Activated T-cell treated with anti-CD3 and anti-CD28 coated beads for 1 hour (primary cell): ENCODE data around the gene PLCH2.

ENCODE experiments used
- DNase-seq: peaks from one replicate; pipeline ENCODE4 v3.0.0-alpha.2; 2020; ENCODE audit warnings: low read depth

The PLCH2 gene

GRCh38 chr1:2515763-2516080 lies 39.6 kb downstream of the PLCH2 start:
- no peak for DNase-seq

DNA sequence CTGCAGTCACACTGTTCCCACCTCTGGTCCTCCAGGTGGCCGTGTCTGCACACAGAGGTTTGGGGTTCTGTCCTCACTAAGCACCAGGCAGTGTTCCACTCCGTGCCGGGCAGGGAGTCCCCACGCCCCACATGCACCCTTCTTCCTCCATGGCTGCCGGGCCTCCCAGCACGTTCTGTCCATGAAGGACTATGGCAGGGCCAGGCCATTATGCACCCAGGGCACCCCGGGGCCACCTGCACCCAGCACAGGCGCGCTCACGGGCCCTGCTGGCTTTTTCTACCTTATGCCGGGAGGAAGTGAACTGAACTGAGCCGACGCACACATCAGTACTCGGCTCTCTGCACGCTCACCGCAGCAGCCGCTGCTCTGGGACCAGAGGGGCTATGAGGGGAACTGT lies 40.0 kb downstream of the PLCH2 start:
- no peak for DNase-seq

- no peak for DNase-seq
Measured at GRCh38 chr1:2516946-2517345, 40.9 kb downstream of the PLCH2 start.

- no peak for DNase-seq
Measured at GRCh38 chr1:2517966-2518365, 41.9 kb downstream of the PLCH2 start.

DNA sequence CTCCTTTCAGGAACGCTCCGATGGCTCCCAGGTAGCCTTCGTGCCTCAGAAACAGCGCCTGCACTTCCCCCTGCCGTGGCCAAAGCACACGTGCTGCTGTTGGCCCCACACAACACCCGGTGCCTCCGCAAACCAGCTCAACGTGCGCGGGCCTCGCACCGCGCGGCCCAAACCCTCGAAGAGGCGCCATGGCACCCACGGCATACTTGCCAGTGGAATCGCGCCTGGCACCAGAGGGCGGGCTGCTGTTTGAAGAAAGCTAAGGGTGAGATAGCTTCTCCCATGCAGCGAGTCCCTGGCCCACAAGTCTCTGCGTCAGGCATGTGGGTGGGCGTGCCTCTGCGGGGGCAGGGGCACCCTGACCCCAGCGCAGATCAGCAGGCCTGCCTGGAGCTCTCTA lies 42.4 kb downstream of the PLCH2 start:
- DNase-seq = no peak

DNA sequence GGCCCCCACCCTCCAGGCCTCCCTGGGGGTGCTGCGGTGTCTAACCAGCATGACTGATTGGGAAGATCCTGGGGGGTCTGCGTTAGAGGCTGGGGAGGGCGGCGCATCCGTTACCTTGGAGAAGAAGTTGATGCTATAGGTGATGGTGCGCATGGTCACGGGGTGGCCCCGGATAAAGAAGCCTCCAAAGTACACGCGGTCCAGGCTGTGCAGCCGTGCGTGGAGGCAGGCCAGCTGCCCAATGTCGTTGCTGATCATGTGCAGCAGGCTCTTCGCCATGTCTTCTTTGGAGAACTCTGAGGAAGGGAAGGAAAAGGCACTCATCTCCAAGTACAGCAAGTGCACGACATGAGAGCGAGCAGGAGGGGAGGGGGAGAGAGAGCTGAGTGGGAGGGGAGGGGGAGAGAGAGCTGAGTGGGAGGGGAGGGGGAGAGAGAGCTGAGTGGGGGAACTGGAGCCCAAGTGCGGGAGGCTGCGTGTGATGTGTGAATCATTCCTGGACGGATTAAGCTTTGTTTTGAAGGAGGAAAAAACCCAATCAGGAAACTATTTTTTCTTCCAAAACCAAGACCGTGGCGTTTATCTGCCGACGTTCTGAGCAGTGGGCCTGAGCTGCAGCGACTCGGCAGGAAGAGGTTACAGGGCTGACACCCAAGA lies 43.1 kb downstream of the PLCH2 start:
- no peak for DNase-seq

- no peak for DNase-seq
Measured at GRCh38 chr1:2519729-2520128, 43.6 kb downstream of the PLCH2 start.

DNA sequence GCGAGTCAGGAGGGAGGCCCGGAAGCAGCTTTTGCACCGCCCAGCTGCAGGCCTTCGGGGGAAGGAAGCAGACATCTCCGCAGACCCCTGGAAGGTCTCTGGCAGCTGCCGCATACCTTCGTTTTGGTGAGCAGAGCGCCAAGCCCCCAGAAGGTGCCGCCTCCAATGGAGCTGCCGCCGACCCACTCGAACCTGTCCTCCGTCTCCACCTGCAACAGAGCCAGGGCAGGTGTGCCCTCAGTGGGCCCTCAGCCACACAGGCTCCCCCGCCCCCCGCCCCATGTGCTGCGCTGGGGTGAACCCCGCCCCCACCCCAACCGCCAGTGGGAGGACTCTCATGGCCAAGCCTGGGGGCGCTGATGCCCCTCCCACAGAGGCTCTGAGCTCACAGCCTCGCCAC lies 44.1 kb downstream of the PLCH2 start:
- no peak for DNase-seq

DNA sequence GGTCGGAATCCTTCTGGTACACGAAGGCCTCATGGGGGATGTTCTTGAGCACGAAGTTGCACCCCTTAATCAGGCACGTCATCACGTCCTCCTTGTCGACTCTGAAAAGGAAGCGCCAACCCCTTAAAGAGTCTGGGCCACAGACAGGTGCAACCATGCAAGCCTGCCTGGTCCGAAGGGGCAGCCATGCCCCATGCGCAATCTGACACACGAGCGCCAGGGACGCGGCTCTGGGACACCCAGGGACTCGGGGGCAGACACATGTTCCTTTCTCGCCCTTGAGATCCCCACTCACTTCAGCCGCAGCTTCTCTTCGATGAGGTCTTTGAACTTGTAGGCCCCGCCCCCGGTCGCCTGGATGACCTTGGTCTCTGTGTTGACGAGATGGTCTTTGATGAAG lies 44.7 kb downstream of the PLCH2 start:
- no peak for DNase-seq

GRCh38 chr1:2522230-2522629 lies 46.1 kb downstream of the PLCH2 start:
- no peak for DNase-seq

DNA sequence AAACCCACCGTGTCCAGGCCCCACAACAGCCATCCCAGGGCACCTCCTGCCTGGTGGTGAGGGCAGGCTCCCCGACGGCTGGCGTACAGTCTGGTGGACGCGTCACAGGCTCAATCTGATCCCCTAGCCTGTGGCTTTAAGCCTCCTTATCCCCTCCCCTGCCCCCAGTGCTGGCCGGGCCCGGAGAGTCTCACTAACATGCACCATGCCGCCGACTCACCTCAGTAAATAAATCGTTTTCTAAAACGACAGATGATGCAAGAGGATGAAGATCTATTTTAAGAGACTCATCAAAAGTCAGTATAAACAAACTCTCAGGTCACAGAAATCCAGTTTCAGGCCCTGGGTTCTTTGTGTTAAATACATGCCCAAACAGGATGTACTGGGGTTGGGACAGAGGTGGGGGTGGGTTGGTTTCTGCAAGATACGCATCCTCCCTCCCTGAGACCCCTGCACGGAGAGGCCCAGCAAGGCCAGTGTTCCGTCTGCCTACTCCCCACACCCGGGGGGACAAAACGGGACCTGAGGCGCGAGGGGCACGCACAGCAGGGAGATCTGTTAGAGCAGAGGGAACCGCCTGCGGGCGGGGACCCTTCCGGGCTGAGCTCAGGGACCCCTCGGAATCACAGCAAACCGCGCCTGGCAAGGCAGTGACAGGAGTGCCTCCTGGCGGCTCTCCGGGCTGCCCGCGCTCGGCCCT lies 47.3 kb downstream of the PLCH2 start:
- no peak for DNase-seq

DNA sequence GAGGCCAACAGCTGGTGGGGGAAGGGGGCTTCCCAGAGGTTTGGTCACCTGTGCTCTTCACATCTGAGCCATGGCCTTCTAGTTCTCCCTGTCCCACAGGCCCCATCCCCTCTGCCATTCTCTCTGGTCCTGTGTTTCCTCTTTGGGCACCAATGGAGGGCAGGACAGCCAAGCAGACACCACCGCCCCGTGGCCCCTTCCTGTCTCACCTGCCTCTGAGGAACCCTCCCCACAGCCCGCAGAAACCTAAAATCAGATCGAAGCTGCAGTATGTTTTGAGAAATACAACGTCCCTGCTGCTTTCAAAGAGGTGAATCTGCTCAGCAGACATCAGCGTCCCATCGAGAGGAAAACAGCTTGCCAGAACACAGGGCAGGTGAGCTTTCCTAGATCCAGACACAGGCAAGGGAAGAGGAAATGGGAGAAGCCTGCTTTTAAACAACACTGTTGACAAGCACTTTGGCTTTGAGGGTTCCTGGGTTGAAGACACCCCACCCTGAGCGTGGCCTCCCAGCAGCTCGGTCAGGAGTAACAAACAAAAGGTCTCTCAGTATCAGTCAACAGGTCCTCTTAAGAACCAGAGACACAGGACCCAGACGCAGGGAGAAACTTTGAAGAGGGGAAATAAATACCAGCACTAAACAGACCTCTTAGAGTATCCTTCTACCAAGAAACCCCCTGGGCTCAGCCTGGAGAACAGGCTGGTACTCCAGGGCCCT lies 48.0 kb downstream of the PLCH2 start:
- peak; percentile 39 for DNase-seq

GRCh38 chr1:2525572-2525919 lies 49.5 kb downstream of the PLCH2 start:
- no peak for DNase-seq

DNA sequence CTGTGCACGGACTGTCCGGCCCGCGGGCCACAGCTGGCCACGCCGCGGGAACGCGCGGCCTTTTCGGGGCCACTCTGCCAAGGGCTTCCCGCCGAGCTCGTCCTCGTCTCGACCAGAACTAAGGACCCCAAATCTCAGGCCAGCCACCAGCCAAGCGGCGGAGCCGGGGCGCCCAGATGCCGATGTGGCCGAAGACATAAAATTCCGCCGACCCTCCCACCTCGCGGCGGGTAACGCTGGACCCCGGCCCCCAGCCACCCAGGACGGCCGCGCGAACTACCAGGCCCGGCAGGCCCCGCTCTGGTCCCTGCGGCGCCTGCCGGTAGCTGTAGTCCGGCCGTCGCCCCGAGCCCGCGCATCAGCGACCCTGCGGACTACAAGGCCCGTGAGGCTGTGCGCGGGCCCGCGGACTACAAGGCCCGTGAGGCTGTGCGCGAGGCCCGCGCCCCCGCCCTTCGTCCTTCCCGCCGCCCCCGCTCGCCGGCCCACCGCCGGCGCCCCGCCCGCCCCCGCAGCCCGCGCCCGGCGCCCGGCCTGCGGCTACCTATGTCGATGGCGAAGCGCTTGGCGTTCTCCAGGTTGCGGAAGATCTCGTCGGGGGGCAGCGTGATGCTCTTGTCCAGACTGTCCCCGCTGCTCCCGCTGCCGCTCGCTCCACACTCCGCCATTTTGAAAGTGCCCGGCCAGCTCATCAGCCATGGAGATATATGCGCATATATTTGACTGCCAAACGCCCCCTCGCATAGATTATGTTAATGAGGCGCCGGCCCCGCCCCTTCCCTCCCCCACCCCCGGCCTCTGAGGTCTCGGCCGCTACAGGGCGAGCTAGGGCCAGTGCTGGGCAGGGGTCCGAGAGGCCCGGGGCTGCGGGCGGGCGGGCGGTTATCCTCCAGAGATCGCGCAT lies 50.1 kb downstream of the PLCH2 start, which contains the start of gene PANK4:
Gene PANK4 (minus strand): TSS at position 677 of the 904 bp plus-strand sequence. CDS start 9 bp downstream, at position 668.
- DNase-seq = peak; percentile 83

DNA sequence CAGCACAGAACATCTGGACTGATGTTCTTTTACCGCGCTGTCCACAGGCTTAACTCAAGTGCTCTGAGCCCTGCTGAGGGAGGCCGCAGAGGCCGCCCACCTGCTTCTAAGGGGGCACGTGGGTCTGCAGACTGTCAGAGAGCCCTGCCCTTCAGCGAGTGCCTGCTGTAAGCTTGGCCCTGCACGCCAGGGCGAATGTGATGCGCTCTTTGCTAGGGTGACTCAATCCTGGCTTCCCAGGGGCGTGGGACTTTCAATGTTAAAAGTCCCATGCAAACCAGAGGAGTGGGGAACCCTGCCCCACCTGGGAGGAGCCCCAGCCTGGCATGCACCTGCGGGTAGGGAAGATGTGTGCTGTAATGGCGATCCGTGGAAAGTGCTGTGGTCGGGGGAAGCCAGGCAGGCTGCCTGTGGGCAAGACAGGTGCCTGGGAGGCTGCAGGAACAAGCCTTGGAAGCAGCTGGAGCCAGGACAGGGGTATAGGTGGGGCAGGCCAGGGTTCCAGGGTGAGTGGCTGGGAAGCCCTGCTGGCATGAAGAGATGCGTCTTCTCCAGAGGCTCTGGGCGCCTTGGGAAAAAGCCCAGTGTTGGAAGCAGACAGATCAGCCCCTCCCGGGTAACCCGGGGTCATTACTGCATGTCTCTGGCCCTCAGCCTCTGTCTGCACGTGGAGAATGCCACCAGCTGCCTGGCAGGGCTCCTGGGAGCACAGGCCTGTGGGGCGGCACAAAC lies 50.9 kb downstream of the PLCH2 start:
- no peak for DNase-seq

DNA sequence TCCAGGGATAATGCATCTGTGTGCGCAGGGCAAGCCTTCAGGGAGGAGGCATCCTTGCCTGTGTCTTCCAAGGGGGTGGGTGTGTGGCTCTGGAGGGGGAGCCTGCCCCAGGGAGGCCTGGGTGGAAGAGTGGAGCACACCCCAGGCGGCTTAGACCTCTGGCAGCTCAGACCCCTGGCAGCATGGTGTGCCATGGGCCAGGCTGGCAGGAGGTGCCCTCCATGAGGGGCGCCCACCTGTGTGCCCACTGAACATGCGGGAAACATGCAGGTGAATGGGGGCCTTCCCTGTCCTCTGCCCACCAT lies 51.4 kb downstream of the PLCH2 start:
- no peak for DNase-seq

- DNase-seq = no peak
Measured at GRCh38 chr1:2528016-2528415, 51.9 kb downstream of the PLCH2 start.

- no peak for DNase-seq
Measured at GRCh38 chr1:2528611-2528965, 52.5 kb downstream of the PLCH2 start.

- DNase-seq = no peak
Measured at GRCh38 chr1:2528966-2529783, 53.1 kb downstream of the PLCH2 start.

DNA sequence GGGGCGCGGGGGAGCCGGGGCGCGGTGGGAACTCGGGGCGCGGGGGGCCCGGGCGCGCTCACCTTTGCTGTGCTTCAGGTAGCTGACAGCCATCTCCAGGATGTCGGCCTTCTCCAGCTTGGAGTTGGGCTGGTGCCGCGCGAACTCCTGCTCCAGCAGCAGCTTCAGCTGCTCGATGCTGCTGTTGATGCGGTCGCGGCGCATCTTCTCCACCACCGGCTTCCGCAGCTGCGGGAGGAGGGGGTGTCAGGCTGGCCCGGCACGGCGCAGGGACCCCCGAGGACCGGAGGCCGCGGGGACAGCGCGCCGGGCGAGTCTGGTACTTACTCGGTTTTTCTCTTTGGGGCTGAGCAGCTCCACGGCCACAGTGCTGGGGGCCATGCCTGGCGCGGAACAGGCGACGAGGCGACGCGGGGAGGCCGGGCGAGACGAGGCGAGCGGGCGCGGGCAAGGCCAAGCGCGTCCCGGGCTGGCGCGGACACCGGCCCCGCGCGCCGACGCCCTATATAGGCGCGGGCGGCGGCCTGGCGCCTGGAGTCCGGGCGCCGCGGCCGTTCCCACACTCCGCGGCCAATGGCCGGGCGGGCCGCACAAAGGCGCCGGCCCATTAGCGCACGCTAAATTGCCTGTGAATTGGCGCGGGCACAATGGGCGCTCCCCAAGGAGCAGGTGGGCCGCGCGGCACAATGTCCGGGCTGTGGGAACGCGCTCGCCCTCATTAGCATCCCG lies 53.9 kb downstream of the PLCH2 start, which contains the start of gene HES5:
Gene HES5 (minus strand): TSS at position 480 of the 729 bp plus-strand sequence. CDS start 99 bp downstream, at position 381.
- DNase-seq = no peak
